ENCODE results near the gene TGFA.

Gene TGFA

DNA sequence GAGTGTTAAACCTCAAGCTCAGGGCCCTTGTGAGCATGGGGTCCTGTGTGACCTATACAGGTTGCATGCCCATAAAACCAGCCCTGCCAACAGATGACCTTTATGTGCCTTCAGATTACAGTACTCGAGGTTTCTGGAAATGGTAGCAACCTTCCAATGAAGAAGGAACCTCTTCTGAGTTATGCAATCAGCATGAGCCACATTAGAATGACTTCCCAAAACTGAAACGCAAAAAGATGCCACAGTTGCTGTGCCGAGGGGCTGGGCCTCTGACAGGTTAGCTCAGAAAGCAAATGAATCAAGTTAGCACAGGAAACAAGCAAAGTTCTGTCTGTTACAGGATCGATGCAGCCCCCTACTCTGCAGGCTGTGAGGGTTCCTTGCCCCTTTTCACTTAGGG, 37.7 kb downstream of the TGFA start:
- H3K4me3 ChIP-seq (replicated peaks in 1 of 2; ENCODE audit: low read depth in 2 of 2, low read length in 2 of 2): no peak overlapping the region
- TF ChIP-seq, protein P1, sequence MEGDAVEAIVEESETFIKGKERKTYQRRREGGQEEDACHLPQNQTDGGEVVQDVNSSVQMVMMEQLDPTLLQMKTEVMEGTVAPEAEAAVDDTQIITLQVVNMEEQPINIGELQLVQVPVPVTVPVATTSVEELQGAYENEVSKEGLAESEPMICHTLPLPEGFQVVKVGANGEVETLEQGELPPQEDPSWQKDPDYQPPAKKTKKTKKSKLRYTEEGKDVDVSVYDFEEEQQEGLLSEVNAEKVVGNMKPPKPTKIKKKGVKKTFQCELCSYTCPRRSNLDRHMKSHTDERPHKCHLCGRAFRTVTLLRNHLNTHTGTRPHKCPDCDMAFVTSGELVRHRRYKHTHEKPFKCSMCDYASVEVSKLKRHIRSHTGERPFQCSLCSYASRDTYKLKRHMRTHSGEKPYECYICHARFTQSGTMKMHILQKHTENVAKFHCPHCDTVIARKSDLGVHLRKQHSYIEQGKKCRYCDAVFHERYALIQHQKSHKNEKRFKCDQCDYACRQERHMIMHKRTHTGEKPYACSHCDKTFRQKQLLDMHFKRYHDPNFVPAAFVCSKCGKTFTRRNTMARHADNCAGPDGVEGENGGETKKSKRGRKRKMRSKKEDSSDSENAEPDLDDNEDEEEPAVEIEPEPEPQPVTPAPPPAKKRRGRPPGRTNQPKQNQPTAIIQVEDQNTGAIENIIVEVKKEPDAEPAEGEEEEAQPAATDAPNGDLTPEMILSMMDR (IDR thresholded peaks at IDR 0.05; ENCODE audit: low read depth, low read length): no peak
- DNase-seq (ENCODE audit: low read depth in 2 of 2): no peak

DNA sequence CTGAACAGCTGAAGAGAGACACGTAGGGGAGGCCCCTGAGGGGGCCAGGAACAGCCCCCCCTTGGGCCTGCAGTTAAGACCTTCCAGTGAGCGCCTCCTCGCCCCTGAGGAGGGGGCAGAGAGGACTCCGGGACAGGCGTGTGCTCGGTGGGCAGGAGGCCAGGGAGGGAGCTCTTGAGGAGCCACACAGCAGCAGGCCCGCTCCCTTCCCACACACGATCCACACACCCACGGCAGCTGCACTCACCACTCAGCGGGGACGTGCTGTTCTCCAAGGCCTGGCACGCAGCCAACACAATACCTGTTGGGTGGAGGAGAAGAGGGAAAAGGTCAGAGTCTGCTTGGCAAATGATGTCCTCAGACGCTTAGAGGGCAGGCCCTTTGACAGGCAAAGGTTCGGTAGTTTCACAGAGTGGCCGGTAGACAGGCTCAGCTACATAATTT, 39.0 kb downstream of the TGFA start:
- DNase-seq (ENCODE audit: low read depth in 2 of 2): no peak
- no peak overlapping the region for H3K4me3 ChIP-seq (replicated peaks in 1 of 2; ENCODE audit: low read depth in 2 of 2, low read length in 2 of 2)
- TF ChIP-seq, protein P1 (IDR thresholded peaks at IDR 0.05; ENCODE audit: low read depth, low read length): no peak

DNA sequence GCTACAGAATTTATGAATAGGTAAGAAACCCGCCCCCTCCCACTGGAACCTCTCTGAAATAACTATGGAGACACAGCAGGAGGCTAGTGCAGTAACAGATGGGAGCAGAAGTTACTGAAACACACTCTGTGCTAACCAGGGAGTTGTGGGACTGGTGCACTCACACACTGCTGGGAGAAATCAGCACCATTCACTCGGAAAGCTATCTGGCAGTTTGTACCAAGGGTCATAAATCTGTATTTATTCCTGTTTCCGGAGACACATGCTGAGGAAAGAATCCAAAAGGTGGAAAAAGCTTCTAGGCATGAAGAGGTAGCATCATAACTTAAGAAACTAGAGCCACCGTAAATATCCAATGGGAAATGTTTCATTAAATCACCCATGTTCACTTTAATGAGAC, 39.9 kb downstream of the TGFA start:
- TF ChIP-seq, protein P1 (IDR thresholded peaks at IDR 0.05; ENCODE audit: low read depth, low read length): no peak
- no peak for DNase-seq (ENCODE audit: low read depth in 2 of 2)
- no peak overlapping the region for H3K4me3 ChIP-seq (replicated peaks in 1 of 2; ENCODE audit: low read depth in 2 of 2, low read length in 2 of 2)

DNA sequence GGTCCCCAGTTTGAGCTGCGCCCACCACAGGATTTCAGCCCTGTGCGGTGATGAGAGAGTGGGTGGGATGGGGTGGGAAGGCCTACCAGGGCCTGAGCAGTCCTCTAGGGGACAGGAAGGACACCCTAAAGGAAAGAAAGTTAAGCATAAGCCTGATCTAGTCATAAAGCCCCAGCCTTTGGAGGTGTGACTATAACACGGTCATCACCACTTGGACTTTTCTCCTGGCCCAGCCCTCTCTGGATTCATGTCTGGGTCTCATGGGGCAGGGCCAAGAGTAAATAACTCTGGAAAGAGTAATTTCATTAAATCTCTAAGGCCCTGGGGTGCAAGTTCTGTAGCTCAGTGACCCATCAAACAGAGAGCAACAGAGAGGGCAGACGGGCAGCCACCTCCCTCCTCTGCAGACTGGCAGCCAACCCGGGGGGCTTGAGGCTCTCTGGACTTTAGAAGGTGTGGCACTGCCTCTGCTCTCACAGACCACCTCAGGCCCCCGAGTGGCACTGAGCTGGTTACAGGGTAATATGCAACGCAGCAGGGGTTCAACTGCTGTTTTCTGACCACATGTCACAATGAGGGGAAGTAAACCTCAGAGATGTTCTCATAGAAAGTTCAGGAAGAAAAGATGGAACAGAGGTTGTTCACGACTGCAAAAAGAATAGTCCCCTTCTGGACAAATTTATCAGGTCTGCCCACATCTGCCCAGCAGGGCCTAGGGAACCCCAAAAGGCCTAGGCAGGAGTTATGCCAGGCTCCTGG, 41.5 kb downstream of the TGFA start:
- DNase-seq (ENCODE audit: low read depth in 2 of 2): no peak
- H3K4me3 ChIP-seq (replicated peaks in 1 of 2; ENCODE audit: low read depth in 2 of 2, low read length in 2 of 2): no peak overlapping the region
- TF ChIP-seq, protein P1 (IDR thresholded peaks at IDR 0.05; ENCODE audit: low read depth, low read length): no peak

DNA sequence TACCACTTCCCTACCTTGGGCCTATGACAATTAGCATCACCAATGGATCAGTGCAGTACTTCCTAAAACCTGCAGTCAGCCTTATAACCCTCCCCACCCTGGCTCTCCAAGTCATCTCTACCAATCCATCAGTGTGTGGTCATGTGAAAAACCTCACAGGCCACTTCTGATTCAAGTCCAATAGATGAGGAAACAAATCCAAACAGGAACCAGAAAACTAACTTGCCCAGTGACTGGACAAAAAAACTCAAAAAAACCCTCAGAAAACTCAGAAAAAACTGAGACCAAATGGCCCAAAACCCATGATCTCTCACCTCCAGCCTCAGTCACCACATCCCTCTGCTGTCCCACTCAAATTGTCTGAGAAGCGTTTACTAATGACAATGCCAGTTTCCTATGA, 43.3 kb downstream of the TGFA start:
- TF ChIP-seq, protein P1 (IDR thresholded peaks at IDR 0.05; ENCODE audit: low read depth, low read length): no peak
- H3K4me3 ChIP-seq (replicated peaks in 1 of 2; ENCODE audit: low read depth in 2 of 2, low read length in 2 of 2): no peak overlapping the region
- no peak for DNase-seq (ENCODE audit: low read depth in 2 of 2)

DNA sequence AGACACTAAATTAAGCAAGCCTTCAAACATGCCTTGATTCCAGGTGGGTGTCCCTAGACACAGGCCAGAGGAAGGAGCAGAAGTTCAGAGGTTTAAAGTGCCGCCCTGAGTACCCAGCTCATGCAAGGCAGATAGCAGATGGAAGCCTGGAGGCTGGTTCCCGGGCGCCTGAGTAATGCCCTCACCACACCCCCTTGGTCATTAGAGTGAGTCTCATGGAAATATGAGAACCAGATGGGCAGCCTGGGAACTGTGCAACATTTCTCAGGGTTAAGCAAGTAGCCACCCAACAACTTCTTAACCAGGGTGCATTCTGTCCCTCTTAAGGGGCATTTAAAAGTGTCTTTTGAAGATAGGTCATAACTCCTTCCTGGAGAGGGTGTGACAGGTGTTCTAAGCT, 44.1 kb downstream of the TGFA start:
- no peak for DNase-seq (ENCODE audit: low read depth in 2 of 2)
- TF ChIP-seq, protein P1 (IDR thresholded peaks at IDR 0.05; ENCODE audit: low read depth, low read length): no peak
- no peak overlapping the region for H3K4me3 ChIP-seq (replicated peaks in 1 of 2; ENCODE audit: low read depth in 2 of 2, low read length in 2 of 2)
